Fibroblast of pulmonary artery (primary cell): ENCODE data around the gene MYL12B.

ENCODE experiments used
- DNase-seq: peaks from one replicate; pipeline ENCODE4 v3.0.0-alpha.2; 2010; ENCODE audit warnings: low read depth
- H3K4me3 ChIP-seq: replicated peaks from 2 replicates; pipeline ENCODE4 v1.5.1; 2011; ENCODE audit warnings: low read depth, mild to moderate bottlenecking, control low read depth, low read length, moderate library complexity
- CTCF ChIP-seq: IDR thresholded peaks from 2 replicates; pipeline ENCODE4 v1.5.1; 2011; ENCODE audit warnings: mild to moderate bottlenecking, control low read depth, low read length, inconsistent platforms; ENCODE audit errors: missing control alignments

MYL12B gene

GRCh38 chr18:3235846-3236245 lies 26.1 kb upstream of the MYL12B start:
- no peak for DNase-seq

DNA sequence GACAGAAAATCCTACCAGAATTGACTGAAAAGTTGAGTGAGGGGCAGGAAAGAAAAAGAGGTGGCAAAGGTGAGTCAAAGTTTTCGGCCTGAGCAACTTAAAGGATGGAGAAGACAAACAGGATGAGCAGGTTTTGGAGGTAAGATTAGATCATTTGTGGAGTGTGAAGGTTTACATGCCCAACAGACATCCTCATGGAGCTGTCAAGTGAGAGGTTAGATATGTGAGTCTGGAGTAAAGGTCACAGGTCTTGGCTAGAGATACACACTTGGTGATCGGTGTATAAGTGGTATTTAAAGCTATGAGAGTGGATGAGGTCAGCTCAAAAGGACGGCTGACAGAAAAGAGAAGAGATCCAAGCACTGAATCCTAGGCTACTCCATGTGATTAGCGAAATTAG lies 25.5 kb upstream of the MYL12B start:
- no peak for DNase-seq
- TF ChIP-seq CTCF = no peak
- no peak overlapping the region for H3K4me3 ChIP-seq

More at GRCh38 chr18:3235846-3236245, 26.1 kb upstream of the MYL12B start:
- TF ChIP-seq CTCF = no peak
- no peak overlapping the region for H3K4me3 ChIP-seq

GRCh38 chr18:3238742-3239141 lies 23.2 kb upstream of the MYL12B start:
- no peak for DNase-seq
- H3K4me3 ChIP-seq = no peak overlapping the region
- TF ChIP-seq CTCF = peak; percentile 17

- TF ChIP-seq CTCF = no peak
- no peak for DNase-seq
- H3K4me3 ChIP-seq = peak overlapping the region; percentile 91
Measured at GRCh38 chr18:3245185-3245564, 16.8 kb upstream of the MYL12B start.

DNA sequence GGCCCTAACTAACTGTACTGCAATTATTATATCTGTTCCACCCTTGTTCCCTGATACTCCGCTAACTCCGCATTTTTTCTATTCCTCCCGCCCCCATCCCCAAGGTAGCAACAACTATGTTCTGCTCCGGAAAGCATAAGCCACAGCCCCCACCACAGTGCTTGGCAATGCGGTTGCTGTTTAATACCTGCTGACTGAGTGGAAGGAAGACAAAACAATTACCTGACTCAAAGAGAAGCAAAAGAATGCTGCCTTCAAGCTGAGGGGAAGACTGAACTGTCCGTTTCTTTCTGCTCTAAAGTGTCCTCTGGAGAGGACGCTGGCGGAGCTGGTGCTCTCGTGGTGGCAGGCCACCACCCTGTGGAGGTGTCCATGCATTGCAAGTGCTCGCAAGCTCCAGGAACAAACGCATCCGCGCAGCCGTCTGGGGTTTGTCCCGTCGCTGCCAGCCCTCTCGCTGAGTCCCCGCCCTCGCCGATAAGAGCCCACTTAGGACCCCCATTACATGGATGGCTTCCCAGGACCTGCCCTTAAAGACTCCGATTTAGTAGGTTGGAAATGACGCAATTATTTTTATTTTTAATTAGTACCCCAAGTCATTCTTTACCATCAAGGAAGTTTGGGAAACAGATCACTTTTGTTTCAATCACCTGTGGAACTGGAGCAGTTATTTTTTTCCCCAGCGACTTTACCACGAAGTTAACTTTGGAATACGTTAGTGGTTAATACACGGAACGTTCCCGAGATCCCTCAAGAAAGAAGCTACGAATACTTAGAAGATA lies 15.9 kb upstream of the MYL12B start:
- peak; percentile 93 for TF ChIP-seq CTCF
- peak overlapping the region; percentile 91 for H3K4me3 ChIP-seq
- DNase-seq = peak; percentile 92

GRCh38 chr18:3246635-3247239 lies 15.2 kb upstream of the MYL12B start:
- TF ChIP-seq CTCF = no peak
- peak; percentile 30 for DNase-seq
- H3K4me3 ChIP-seq = peak overlapping the region; percentile 91
